SKM-1 (cell line): Measurements from ENCODE around the gene GTF3C1.

Source experiments
- DNase-seq: peaks from one replicate; lab custom pipeline; 2025; ENCODE audit not compliant: unreplicated experiment; lab: John Stamatoyannopoulos, UW

GTF3C1 gene

GRCh38 chr16:27522173-27522707 lies 27.5 kb downstream of the GTF3C1 start:
- DNase-seq, result no peak

DNA sequence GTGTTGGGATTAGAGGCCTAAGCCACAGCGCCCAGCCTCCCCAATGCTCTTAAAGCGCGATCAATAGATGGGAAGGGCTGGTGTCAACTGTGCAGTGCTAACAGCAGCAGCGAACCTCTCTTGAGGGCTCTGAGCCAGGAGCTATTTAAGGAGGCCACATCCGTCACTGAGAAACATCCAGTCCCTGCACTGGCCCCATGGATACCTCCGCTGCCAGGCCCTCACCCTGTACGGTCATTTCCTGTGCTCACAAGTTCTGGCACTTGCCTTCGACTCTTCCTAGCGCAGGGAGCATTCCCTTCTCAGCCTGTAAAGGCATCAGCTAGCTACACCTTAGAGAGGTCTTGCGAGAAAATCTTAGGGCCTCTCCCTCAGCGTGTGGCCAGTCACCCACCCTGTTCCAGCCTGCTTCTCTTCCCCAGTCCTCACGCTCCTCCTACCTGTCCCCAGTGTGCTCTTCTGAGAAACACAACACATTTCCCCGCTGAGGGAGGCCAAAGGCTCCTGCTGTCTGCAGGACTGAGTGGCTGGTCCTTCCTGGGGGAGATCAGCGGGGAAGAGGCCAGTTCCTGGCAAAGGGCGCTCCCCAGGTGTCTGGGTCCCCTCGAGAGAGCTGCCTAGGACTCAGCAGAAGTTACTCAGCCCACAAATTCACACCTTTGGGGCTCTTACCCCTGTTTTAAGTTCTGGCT lies 28.6 kb downstream of the GTF3C1 start:
- no peak for DNase-seq

- DNase-seq, result no peak
Measured at GRCh38 chr16:27518226-27518625, 31.5 kb downstream of the GTF3C1 start.

DNA sequence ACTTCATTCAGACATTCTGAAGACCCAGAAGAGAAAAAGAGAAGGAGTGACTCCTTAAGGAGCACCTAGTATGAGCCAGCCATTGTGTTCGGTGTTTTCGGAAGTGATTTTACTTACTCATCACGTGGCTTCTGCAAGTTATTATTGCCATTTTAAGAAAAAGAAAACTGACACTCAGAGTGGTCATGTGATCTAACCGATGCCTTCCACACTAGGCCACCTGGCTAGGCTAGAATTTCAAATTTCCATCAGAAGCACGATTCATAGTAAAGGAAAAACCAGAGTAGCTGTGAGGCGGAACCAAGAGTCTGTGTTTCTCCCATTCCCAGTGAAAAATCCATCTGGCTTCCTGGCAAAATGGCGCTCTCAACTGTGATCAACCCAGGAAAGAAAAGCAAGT lies 32.0 kb downstream of the GTF3C1 start:
- DNase-seq, result no peak

GRCh38 chr16:27516365-27516764 lies 33.3 kb downstream of the GTF3C1 start:
- DNase-seq, result no peak

DNA sequence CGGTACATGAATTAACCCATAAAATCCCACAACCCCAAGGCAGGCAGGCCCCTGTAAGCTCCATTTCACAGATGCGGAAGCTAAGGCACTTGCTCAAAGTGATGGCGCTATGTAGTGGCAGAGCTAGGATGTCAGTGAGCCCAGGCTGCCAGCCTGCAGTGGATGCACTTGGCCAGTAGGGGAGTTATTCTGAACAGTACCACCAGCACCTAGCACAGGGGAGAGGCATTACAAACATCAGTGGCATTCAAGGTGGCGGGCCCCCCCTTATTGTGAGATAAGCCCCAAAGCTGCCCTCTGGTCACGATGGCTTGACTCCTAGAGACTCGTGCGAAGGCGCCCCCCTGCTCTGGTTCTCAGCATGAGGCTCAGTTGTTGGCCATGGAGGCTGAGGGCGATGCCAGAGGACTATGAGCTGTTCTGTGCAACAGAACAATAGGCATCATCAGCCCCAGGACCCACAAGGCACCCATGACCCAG lies 33.8 kb downstream of the GTF3C1 start:
- peak; percentile 10 for DNase-seq

- no peak for DNase-seq
Measured at GRCh38 chr16:27514806-27515205, 34.9 kb downstream of the GTF3C1 start.

DNA sequence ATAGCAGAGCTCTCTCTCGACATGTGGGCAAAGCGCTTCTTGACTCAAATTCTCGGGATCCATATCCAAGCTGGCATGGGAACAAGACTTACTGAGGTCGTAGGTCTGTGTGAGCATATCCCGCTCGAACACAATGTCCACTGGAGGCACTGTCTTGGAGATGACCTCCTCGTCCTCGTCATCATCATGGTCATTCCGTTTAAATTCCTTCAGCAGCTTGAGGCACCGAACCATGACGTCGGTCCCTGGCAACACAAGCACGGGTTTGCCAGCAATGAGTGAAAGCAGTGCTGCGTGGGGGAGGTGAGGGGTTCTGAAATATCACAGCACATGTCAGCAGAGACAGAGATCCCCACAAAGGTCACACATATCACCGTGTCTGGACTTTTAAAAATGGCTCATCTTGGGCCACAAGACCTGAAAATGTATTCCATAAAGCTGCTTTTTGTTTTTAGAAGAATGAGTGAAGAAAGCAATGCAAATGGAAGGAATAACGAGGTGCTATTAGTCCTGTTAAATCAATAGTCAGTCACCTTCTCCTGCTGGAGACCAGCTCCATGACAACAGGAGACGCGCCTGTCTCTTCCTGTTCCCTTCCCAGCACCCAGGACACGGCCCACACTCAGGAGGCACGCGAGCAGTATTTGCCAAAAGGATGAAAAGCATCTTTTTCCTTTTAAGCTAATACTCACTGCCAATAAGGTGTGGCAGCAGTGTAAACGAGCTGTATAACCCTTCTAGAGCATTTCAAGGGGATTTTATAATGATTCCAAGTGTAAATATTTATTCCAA lies 37.9 kb downstream of the GTF3C1 start:
- no peak for DNase-seq

DNA sequence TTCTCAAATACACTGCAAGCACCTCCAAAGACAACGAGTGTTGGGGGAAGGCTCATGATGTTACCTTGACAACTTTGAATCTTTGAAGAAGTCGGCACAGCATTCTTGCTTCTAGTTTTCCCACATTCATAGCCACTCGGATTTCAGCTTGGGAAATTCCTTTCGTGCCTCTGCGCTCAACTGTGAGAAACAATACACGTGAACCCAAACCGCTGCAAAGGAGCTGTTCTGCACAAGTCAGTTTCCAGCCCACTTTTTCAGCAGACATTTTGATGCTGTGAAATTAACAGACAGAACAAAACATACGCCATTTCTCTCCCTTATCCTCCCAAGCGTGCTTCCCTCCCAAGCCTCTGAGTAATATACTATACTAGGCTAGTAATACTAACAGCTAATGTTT lies 41.2 kb downstream of the GTF3C1 start:
- DNase-seq, result no peak

GRCh38 chr16:27506771-27507170 lies 42.9 kb downstream of the GTF3C1 start:
- DNase-seq, result no peak

GRCh38 chr16:27505297-27506236 lies 44.1 kb downstream of the GTF3C1 start:
- no peak for DNase-seq

DNA sequence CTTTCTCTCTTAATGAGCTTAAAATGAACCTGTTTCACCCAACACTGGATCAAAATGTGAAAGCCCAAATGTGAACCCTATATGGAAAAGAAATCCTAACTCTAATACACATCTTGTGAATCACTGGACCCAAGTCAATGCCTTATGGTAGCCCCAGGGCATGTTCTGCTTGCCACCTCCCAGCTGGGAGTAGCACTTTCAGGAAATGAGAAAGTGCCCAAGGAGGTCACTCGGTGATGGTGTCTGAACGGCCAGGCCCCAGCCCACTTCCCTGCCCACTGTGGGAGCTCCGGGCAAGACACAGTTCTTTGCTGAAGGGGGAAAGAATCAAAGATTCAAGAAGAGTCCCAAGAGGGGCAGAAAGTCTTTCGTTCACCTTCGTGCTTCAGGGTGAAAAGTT lies 46.1 kb downstream of the GTF3C1 start:
- no peak for DNase-seq

- no peak for DNase-seq
Measured at GRCh38 chr16:27500801-27501200, 48.9 kb downstream of the GTF3C1 start.

DNA sequence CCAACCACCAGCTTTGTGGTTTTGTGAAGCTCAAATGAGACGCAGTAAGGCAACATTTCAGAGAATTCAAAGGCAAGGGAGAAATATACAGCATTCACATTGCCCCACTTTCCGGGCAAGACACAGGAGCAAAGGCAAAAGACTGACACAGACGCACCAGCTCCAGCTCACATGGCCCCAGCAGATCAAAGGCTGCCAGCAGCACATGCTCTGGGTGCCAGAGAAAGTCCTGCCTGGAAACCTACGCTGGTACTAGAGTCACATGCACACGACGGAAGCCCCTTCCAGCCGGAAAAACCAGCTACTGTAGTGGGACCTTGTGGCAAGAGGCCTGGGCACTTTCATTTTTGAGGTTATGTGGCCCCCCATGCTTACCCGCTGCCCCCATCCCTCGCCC lies 50.1 kb downstream of the GTF3C1 start:
- no peak for DNase-seq

- DNase-seq, result no peak
Measured at GRCh38 chr16:27498916-27499658, 50.6 kb downstream of the GTF3C1 start.

DNA sequence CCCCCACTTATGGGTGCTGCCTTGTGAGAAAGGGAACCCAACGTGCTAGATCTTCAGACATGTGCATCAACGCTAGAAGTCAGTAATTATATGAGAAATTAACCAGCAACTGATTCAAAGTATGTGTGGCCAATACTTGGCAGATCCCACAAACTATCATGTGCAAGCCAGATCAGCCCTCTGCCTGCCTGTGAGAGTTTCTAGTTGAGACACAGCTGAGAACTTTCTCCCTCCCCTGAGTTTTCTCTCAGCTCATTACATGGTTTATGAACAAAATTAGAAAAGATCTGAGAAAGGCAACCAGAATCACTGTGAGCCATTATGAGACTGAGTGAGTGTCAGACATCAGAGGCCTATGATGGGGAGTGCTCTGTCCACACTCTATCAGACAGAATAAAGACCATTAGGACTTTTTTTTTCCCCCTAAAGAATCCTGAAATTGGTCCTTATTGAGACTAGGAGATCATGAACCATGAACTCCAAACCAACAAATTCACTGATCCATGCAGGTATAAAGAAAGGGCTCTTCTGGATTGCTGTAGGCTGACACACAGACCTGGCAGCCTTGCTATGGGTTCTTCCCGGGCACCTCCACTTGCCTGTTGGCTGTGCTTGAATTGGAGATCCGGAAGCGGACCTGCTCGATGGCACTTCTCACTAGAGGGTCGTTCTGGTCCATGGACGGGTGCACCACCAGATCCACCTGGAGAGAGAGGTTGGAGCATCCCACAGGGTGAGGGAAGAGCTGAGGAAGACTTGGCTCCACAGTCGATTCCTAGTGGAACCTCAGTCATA lies 51.5 kb downstream of the GTF3C1 start:
- no peak for DNase-seq

- DNase-seq, result no peak
Measured at GRCh38 chr16:27495191-27495590, 54.5 kb downstream of the GTF3C1 start.

- no peak for DNase-seq
Measured at GRCh38 chr16:27492588-27492979, 57.1 kb downstream of the GTF3C1 start.

GRCh38 chr16:27491894-27492587 lies 57.7 kb downstream of the GTF3C1 start:
- no peak for DNase-seq
